Heart right ventricle (tissue), 16 donors: ENCODE results near the gene VAMP3. TPM values are rescaled to one million over a fixed set of nuclear protein-coding genes. Genes with fewer than 3 reads are reported as not detected.
"Not testable (repeated sequence)": the region's sequence is repeated elsewhere in the genome, so short reads cannot be mapped to it uniquely, and the experiment has no call there.

Experiments used
- ATAC-seq, 8 donors: fragments of 200-7000 bp; cut with Tn5 transposase; one replicate each; pipeline ENCODE4 v1.9.1; 2020; ENCODE audit warnings: mild to moderate bottlenecking in 8 of 8, moderate library complexity in 8 of 8, moderate number of reproducible peaks in 1 of 8
- DNase-seq, 2 donors: peaks; one replicate each; pipeline ENCODE4 v3.0.0-alpha.2; 2020
- H3K27ac ChIP-seq, 10 donors: fragments of 200-600 bp; sonication (generic) in 2 of 10; one replicate each; pipeline versions ENCODE4 v1.5.0 to v1.8.0; 2020 to 2022; ENCODE audit warnings: mild to moderate bottlenecking in 3 of 10
- H3K27me3 ChIP-seq, 7 donors: fragments of 200-600 bp; one replicate each; pipeline ENCODE4 v1.8.0; 2021 to 2022; ENCODE audit warnings: mild to moderate bottlenecking in 2 of 7
- H3K36me3 ChIP-seq, 9 donors: fragments of 200-600 bp; sonication (generic) in 1 of 9; one replicate each; pipeline versions ENCODE4 v1.5.0 to v1.8.0; 2020 to 2022; ENCODE audit warnings: mild to moderate bottlenecking in 2 of 9
- H3K4me1 ChIP-seq, 9 donors: fragments of 200-600 bp; sonication (generic) in 1 of 9; one replicate each; pipeline versions ENCODE4 v1.5.0 to v1.8.0; 2020 to 2022; ENCODE audit warnings: mild to moderate bottlenecking in 4 of 9
- H3K4me3 ChIP-seq, 10 donors: fragments of 200-600 bp; sonication (generic) in 2 of 10; one replicate each; pipeline versions ENCODE4 v1.5.0 to v1.8.0; 2020 to 2022; ENCODE audit warnings: mild to moderate bottlenecking in 7 of 10, moderate library complexity in 2 of 10
- H3K9me3 ChIP-seq, 11 donors: fragments of 200-600 bp in 10 of 11; sonication (generic) in 2 of 11; one replicate each; pipeline versions ENCODE4 v1.5.0 to v1.8.0; 2013 to 2022; ENCODE audit warnings: mild to moderate bottlenecking in 2 of 11, control low read depth in 1 of 11, moderate library complexity in 1 of 11
- WGBS, 2 donors: extraction: QIAGEN DNeasy Blood & Tissue Kit; methylation state at CpG; one replicate each; pipeline ENCODE4 v1.1.7; 2013; ENCODE audit warnings: inconsistent platforms in 1 of 2; 5-methylcytosine and 5-hydroxymethylcytosine counted together
- intact Hi-C, 10 donors: fragments of 100-400 bp; cut with DNase I; formaldehyde crosslinking; loops; one replicate each; pipeline versions ENCODE4 v1.11.1 to v1.14.2; 2022
- polyA plus RNA-seq, 2 donors: library from polyadenylated mRNA; stranded (reverse); fragments of 200-250 nt; gene quantifications; one replicate each; pipeline ENCODE4 v1.2.3, GENCODE V29; 2013
- total RNA-seq, 10 donors: library from RNA; stranded (reverse); fragmentation: NEBNext Ultra II Directional in 3 of 10; extraction: Animal tissue kit (Norgen Biotek cat#: 25700) in 3 of 10; gene quantifications; one replicate each; pipeline versions ENCODE4 v1.2.1 to v1.2.4, GENCODE V29; 2021 to 2023
- TF ChIP-seq, protein P1 (sequence below), 9 donors: fragments of 200-600 bp; sonication (generic) in 2 of 9; IDR thresholded peaks; one replicate each; pipeline versions ENCODE4 v1.5.0 to v1.8.0; 2021 to 2022; ENCODE audit warnings: antibody characterized with exemption in 9 of 9, mild to moderate bottlenecking in 5 of 9, moderate library complexity in 1 of 9
- donor health status: Arrhythmogenic right ventricular cardiomyopathy.
- donor health status: ischemic (EF 13 %, LVEDD 7.1; RV severe dilation, severe dysfunction).
- donor health status: healthy with polysubstance abuse.
- donor health status: DM: no; HTN: yes; CAD: no.
- donor health status: DM: no; HTN: no; CAD: no.
- donor health status: ischemic (EF 25% LVEDD 6.9; RV normal size, moderate dysfunction).
- donor health status: ischemic (EF 25% LVEDD 5.7; RV mildly dilated, moderate dysfunction).
- donor health status: healthy.
- donor health status: DM: yes; HTN: yes; CAD: no.
- donor health status: Ischemic cardiomyopathy.
- donor health status: ischemic (EF 35%, LVEDD 5.7; RV mildly dilated, moderate dysfunction).
- donor health status: nonischemic (EF 11% LVEDD 7.7; RV severe dilation, severe dysfunction).
- donor health status: DM: yes; HTN: yes; CAD: no.
- donor health status: PGD.
- donor health status: ischemic (EF 29% LVEDD 5.4; RV normal size, mild dysfunction).
- donor health status: nonischemic (EF 23%, LVEDD 6.1; RV moderate dilation, normal function).

VAMP3 gene
- total and polyA plus RNA-seq, 12 donors: 48.7 to 88.4 (median 75.2) TPM

DNA sequence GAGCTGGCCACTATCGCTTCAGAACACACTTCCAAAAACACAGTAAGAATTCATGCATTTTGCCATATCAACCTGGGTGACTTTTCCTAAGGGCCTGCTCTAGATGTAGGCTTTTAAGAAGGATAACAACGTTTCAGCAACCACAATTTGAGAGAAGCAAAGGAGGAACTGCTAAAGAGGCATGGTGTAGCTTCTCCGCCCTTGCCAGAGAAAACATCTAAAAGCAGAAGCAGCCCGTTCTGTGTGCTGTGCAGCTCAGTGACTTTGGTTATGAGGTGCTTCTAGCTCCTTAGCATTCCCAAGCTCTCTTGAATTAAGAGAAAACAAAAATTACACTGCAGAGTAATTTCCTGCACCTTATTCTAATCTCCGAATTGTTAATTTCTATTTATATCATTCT lies 15.7 kb downstream of the VAMP3 start:
- ATAC-seq: no peak
- peaks cover 0 to 67% (median 49%) of the 10 kb centered on the region in 9 donors for H3K36me3 ChIP-seq
- no peaks in the 10 kb centered on the region for H3K27me3 ChIP-seq
- H3K27ac ChIP-seq: no peak overlapping the region
- no peak for DNase-seq
- WGBS, 2 donors: 53 to 60% methylated on average over 5 of the region's 5 CpGs
- intact Hi-C loops: no loop called here
- peaks cover 3 to 52% (median 33%) of the 10 kb centered on the region in 9 donors for H3K4me1 ChIP-seq
- no peak overlapping the region for H3K4me3 ChIP-seq
- TF ChIP-seq, protein P1, sequence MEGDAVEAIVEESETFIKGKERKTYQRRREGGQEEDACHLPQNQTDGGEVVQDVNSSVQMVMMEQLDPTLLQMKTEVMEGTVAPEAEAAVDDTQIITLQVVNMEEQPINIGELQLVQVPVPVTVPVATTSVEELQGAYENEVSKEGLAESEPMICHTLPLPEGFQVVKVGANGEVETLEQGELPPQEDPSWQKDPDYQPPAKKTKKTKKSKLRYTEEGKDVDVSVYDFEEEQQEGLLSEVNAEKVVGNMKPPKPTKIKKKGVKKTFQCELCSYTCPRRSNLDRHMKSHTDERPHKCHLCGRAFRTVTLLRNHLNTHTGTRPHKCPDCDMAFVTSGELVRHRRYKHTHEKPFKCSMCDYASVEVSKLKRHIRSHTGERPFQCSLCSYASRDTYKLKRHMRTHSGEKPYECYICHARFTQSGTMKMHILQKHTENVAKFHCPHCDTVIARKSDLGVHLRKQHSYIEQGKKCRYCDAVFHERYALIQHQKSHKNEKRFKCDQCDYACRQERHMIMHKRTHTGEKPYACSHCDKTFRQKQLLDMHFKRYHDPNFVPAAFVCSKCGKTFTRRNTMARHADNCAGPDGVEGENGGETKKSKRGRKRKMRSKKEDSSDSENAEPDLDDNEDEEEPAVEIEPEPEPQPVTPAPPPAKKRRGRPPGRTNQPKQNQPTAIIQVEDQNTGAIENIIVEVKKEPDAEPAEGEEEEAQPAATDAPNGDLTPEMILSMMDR (IDR thresholded peaks at IDR 0.05): no peak
- H3K9me3 ChIP-seq: peaks cover 0 to 24% (median 0%) of the 10 kb centered on the region in 11 donors

DNA sequence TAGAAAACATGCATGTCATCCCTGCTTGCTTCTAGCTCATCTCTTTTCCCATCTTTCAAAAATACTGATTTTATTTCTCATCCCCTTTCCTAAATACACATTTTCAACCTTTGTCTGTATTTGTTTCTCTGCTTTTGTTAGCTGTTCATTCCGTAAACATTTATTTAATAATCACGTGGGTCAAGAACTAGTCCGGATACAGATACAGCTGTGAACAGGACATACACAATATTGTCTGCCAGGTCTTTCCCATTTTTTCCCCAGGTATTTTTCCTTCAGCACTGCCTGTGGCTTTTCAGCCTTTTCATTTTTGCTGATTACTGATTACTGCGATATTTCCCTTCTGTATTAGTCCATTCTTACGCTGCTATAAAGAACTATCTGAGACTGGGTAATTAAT lies 18.7 kb downstream of the VAMP3 start:
- peaks cover 0 to 25% (median 0%) of the 10 kb centered on the region in 11 donors for H3K9me3 ChIP-seq
- H3K27me3 ChIP-seq: no peaks in the 10 kb centered on the region
- H3K4me1 ChIP-seq: peaks cover 0 to 39% (median 18%) of the 10 kb centered on the region in 9 donors
- H3K27ac ChIP-seq: no peak overlapping the region
- intact Hi-C loops: no loop called here
- no peak for ATAC-seq
- TF ChIP-seq, protein P1 (IDR thresholded peaks at IDR 0.05): no peak
- H3K4me3 ChIP-seq: no peak overlapping the region
- DNase-seq: no peak
- 82 to 86% methylated on average over 5 of the region's 5 CpGs for WGBS, 2 donors
- peaks cover 0 to 98% (median 59%) of the 10 kb centered on the region in 9 donors for H3K36me3 ChIP-seq

- Histone ChIP-seq H3K4me1 (peaks cover 0 to 27% (median 12%) of the 10 kb centered on the region in 9 donors), H3K36me3 (peaks cover 0 to 100% (median 65%) of the 10 kb centered on the region in 9 donors), H3K9me3 (peaks cover 0 to 25% (median 0%) of the 10 kb centered on the region in 11 donors)
- intact Hi-C loops, DNase-seq, ATAC-seq, H3K27me3 ChIP-seq, H3K27ac ChIP-seq, H3K4me3 ChIP-seq: not testable (repeated sequence)
- WGBS, 2 donors: 95 to 99% methylated on average over 3 of the region's 3 CpGs
Observed at GRCh38 chr1:7791027-7791426, 19.9 kb downstream of the VAMP3 start.

GRCh38 chr1:7795406-7795805 lies 24.3 kb downstream of the VAMP3 start:
- Histone ChIP-seq H3K9me3 (peaks cover 0 to 15% (median 0%) of the 10 kb centered on the region in 11 donors), H3K36me3 (peaks cover 0 to 100% (median 62%) of the 10 kb centered on the region in 9 donors), H3K27me3 (no peaks in the 10 kb centered on the region), H3K27ac (no peak overlapping the region), H3K4me3 (no peak overlapping the region), H3K4me1 (no peaks in the 10 kb centered on the region)
- TF ChIP-seq, protein P1 (IDR thresholded peaks at IDR 0.05): no peak
- 83 to 88% methylated on average over 12 of the region's 12 CpGs for WGBS, 2 donors
- DNase-seq (no peak), ATAC-seq (no peak)
- intact Hi-C loops: no loop called here

GRCh38 chr1:7805460-7805859 lies 34.4 kb downstream of the VAMP3 start:
- Histone ChIP-seq H3K27ac (no peak overlapping the region), H3K9me3 (no peaks in the 10 kb centered on the region), H3K4me3 (no peak overlapping the region), H3K36me3 (peaks cover 0 to 100% (median 75%) of the 10 kb centered on the region in 9 donors), H3K27me3 (no peaks in the 10 kb centered on the region), H3K4me1 (no peaks in the 10 kb centered on the region)
- intact Hi-C loops: no loop called here
- TF ChIP-seq, protein P1 (IDR thresholded peaks at IDR 0.05): no peak
- WGBS, 2 donors: 93% methylated on average over 9 of the region's 9 CpGs
- ATAC-seq: no peak
- no peak for DNase-seq
